ENCODE results near the gene RAPGEFL1. TPM values are rescaled to one million over a fixed set of nuclear protein-coding genes. Genes with fewer than 3 reads are reported as not detected.
"Not testable (repeated sequence)": the region's sequence is repeated elsewhere in the genome, so short reads cannot be mapped to it uniquely, and the experiment has no call there.

Gene RAPGEFL1
- total RNA-seq, 1 donor from 2014 or later, result 23.8 TPM

- H3K27ac Mint-ChIP-seq, result no peak overlapping the region
- no peak for TF ChIP-seq CTCF (IDR thresholded peaks at IDR 0.05; ENCODE audit: unreplicated experiment)
Observed at GRCh38 chr17:40230670-40231069, 53.4 kb downstream of the RAPGEFL1 start.

GRCh38 chr17:40231928-40232327 is 54.7 kb downstream of the RAPGEFL1 start:
- H3K36me3 Mint-ChIP-seq, result peaks cover 31% of the 10 kb centered on the region
- not testable (repeated sequence) for H3K27me3 Mint-ChIP-seq (ENCODE audit: low read depth); DNase-seq (ENCODE audit: low spot score in 2 of 2, unreplicated experiment in 2 of 2); H3K9me3 Mint-ChIP-seq; H3K27ac Mint-ChIP-seq; H3K4me1 Mint-ChIP-seq; H3K4me3 Mint-ChIP-seq

More at GRCh38 chr17:40230670-40231069, 53.4 kb downstream of the RAPGEFL1 start:
- Mint-ChIP-seq H3K9me3 (no peaks in the 10 kb centered on the region), H3K4me3 (no peak overlapping the region), H3K36me3 (peaks cover 30% of the 10 kb centered on the region), H3K4me1 (no peaks in the 10 kb centered on the region), H3K27me3 (ENCODE audit: low read depth) (no peaks in the 10 kb centered on the region)
- no peak for DNase-seq (ENCODE audit: low spot score in 2 of 2, unreplicated experiment in 2 of 2)

- DNase-seq (ENCODE audit: low spot score in 2 of 2, unreplicated experiment in 2 of 2), result no peak
- no peak for TF ChIP-seq CTCF (IDR thresholded peaks at IDR 0.05; ENCODE audit: unreplicated experiment)
- Mint-ChIP-seq H3K4me1 (peaks cover 19% of the 10 kb centered on the region), H3K36me3 (peaks cover 5% of the 10 kb centered on the region), H3K27ac (peak overlapping the region; percentile 48), H3K9me3 (no peaks in the 10 kb centered on the region), H3K27me3 (ENCODE audit: low read depth) (no peaks in the 10 kb centered on the region), H3K4me3 (no peak overlapping the region)
Observed at GRCh38 chr17:40241252-40241834, 64.1 kb downstream of the RAPGEFL1 start.

GRCh38 chr17:40242774-40243173 is 65.5 kb downstream of the RAPGEFL1 start:
- Mint-ChIP-seq H3K4me3 (no peak overlapping the region), H3K9me3 (no peaks in the 10 kb centered on the region), H3K27ac (peak overlapping the region; percentile 40), H3K36me3 (peaks cover 2% of the 10 kb centered on the region), H3K4me1 (peaks cover 20% of the 10 kb centered on the region), H3K27me3 (ENCODE audit: low read depth) (no peaks in the 10 kb centered on the region)
- DNase-seq (ENCODE audit: low spot score in 2 of 2, unreplicated experiment in 2 of 2), result no peak
- no peak for TF ChIP-seq CTCF (IDR thresholded peaks at IDR 0.05; ENCODE audit: unreplicated experiment)

GRCh38 chr17:40243761-40244160 is 66.5 kb downstream of the RAPGEFL1 start:
- Mint-ChIP-seq H3K36me3 (peaks cover 2% of the 10 kb centered on the region), H3K27ac (peak overlapping the region; percentile 18), H3K27me3 (ENCODE audit: low read depth) (no peaks in the 10 kb centered on the region), H3K4me1 (peaks cover 24% of the 10 kb centered on the region), H3K4me3 (no peak overlapping the region), H3K9me3 (no peaks in the 10 kb centered on the region)
- no peak for TF ChIP-seq CTCF (IDR thresholded peaks at IDR 0.05; ENCODE audit: unreplicated experiment)
- no peak for DNase-seq (ENCODE audit: low spot score in 2 of 2, unreplicated experiment in 2 of 2)

GRCh38 chr17:40244255-40244654 is 67.0 kb downstream of the RAPGEFL1 start:
- Mint-ChIP-seq H3K9me3 (no peaks in the 10 kb centered on the region), H3K27ac (peak overlapping the region; percentile 18)

More at GRCh38 chr17:40244255-40244654, 67.0 kb downstream of the RAPGEFL1 start:
- Mint-ChIP-seq H3K4me3 (no peak overlapping the region), H3K27me3 (ENCODE audit: low read depth) (no peaks in the 10 kb centered on the region), H3K36me3 (peaks cover 4% of the 10 kb centered on the region), H3K4me1 (peaks cover 29% of the 10 kb centered on the region)
- DNase-seq (ENCODE audit: low spot score in 2 of 2, unreplicated experiment in 2 of 2), result no peak
- TF ChIP-seq CTCF (IDR thresholded peaks at IDR 0.05; ENCODE audit: unreplicated experiment), result no peak

Small RNA genes within 50 kb of the gene (microRNA-seq; reads per million reads assigned to microRNA genes)
- 1.8 reads per million for gene MIR6866
- gene MIR6867, result not detected

Other genes with a start within 250 kb of the RAPGEFL1 start
- 67.1 to 78.3 TPM (median 69.4 TPM) in 3 replicates for gene ORMDL3, start 249.9 kb upstream of the RAPGEFL1 start, total RNA-seq
- not detected in 3 replicates for gene LRRC3C, start 249.7 kb upstream of the RAPGEFL1 start, total RNA-seq
- not detected in 3 replicates for gene GSDMA, start 214.5 kb upstream of the RAPGEFL1 start, total RNA-seq
- 107 to 111 TPM (median 110 TPM) in 3 replicates for gene PSMD3, start 196.7 kb upstream of the RAPGEFL1 start, total RNA-seq
- gene CSF3, start 162.0 kb upstream of the RAPGEFL1 start, total RNA-seq, result not detected in 3 replicates
- 125 to 131 TPM (median 130 TPM) in 3 replicates for gene MED24, start 123.1 kb upstream of the RAPGEFL1 start, total RNA-seq
- gene THRA, start 114.5 kb upstream of the RAPGEFL1 start, total RNA-seq, result 42.4 to 44.3 TPM (median 43.6 TPM) in 3 replicates
- gene NR1D1, start 76.9 kb upstream of the RAPGEFL1 start, total RNA-seq, result 2.4 to 2.6 TPM (median 2.6 TPM) in 3 replicates
- 132 to 139 TPM (median 135 TPM) in 3 replicates for gene MSL1, start 55.5 kb upstream of the RAPGEFL1 start, total RNA-seq
- gene CASC3, start 36.9 kb upstream of the RAPGEFL1 start, total RNA-seq, result 103 to 107 TPM (median 107 TPM) in 3 replicates
- 27.0 to 28.7 TPM (median 28.1 TPM) in 3 replicates for gene WIPF2, start 41.8 kb downstream of the RAPGEFL1 start, total RNA-seq
- 16.4 to 18.9 TPM (median 16.8 TPM) in 3 replicates for gene CDC6, start 110.4 kb downstream of the RAPGEFL1 start, total RNA-seq
- gene RARA, start 131.7 kb downstream of the RAPGEFL1 start, total RNA-seq, result 74.0 to 80.8 TPM (median 79.6 TPM) in 3 replicates
- gene GJD3, start 187.3 kb downstream of the RAPGEFL1 start, total RNA-seq, result 0.27 TPM in 1 of 3 replicates, not detected in the others
- gene TOP2A, start 240.4 kb downstream of the RAPGEFL1 start, total RNA-seq, result 79.4 to 91.0 TPM (median 85.3 TPM) in 3 replicates

Data from mesothelial cell of epicardium (in vitro differentiated cells).